Tongue (tissue), 2 donors: ENCODE data around the gene PBX3. TPM values are rescaled to one million over a fixed set of nuclear protein-coding genes. Genes with fewer than 3 reads are reported as not detected.
"Not testable (repeated sequence)": the region's sequence is repeated elsewhere in the genome, so short reads cannot be mapped to it uniquely, and the experiment has no call there.

Source experiments
- DNase-seq: peaks from one replicate; pipeline ENCODE4 v3.0.0-alpha.2; 2015
- total RNA-seq: library from RNA; depleted of rRNA; stranded (reverse); fragments of >200 nt; gene quantifications from one replicate; pipeline ENCODE4 v1.2.3, GENCODE V29; 2014

The PBX3 gene
- total RNA-seq, 1 donor from 2014 or later = 33.1 TPM

- not testable (repeated sequence) for DNase-seq
Measured at GRCh38 chr9:125778538-125779219, 31.5 kb downstream of the PBX3 start.

DNA sequence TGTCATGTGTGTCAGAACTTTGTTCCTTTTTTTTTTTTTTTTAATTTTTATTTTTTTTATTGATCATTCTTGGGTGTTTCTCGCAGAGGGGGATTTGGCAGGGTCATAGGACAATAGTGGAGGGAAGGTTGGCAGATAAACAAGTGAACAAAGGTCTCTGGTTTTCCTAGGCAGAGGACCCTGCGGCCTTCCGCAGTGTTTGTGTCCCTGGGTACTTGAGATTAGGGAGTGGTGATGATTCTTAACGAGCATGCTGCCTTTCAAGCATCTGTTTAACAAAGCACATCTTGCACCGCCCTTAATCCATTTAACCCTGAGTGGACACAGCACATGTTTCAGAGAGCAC lies 32.0 kb downstream of the PBX3 start:
- not testable (repeated sequence) for DNase-seq

DNA sequence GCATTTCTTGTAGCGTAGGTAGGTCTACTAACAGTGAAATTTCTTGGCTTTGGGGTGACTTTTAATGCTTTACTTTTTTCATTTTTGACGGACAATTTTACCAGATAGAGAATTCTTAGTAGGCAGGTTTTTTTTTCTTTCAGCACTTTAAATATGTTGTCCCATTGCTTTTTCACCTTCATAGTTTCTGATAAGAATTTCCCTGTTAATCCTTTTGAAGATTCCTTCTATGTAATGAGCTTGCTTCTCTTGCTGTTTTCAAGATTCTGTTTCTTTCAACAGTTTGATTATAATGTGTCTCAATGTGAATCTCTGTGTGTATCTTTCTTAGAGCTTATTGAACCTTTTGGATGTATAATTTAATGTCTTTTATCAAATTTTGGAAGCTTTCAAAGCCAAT lies 35.5 kb downstream of the PBX3 start:
- DNase-seq = no peak

DNA sequence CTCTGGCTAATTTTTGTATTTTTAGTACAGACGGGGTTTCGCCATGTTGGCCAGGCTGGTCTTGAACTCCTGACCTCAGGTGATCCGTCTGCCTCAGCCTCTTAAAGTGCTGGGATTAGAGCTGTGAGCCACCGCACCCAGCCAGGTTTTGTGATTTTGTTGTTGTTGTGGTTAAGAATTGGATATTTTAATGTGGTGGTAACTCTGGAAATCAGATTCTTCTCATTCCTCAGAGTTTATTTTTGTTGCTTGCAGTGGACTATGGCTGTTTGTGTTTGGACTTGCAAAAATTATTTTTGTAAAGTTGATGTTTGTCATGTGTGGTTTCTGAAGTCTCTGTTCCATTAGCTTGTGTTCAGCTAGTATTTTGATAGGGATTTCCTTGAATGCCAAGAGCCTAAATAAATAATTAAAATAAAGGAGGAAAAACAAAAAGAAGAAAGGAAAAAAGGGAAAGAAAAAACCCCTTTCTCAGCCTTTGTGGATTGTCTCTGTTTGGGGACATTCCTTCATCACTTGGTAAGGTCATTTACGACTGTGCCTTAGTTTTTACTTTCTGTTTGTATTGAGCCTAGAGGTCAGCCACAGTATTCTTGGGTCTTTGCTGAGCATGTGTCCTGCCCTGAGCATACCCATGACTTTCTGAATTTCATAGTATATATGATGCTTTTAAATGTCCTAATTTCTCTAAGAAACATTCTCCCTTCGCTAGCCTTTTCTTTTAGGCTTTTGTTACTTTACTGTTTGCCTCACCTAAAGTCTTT lies 37.3 kb downstream of the PBX3 start:
- no peak for DNase-seq

GRCh38 chr9:125785248-125785751 lies 38.1 kb downstream of the PBX3 start:
- DNase-seq = no peak

- DNase-seq = no peak
Measured at GRCh38 chr9:125787715-125788114, 40.5 kb downstream of the PBX3 start.

- no peak for DNase-seq
Measured at GRCh38 chr9:125789196-125789595, 42.0 kb downstream of the PBX3 start.

DNA sequence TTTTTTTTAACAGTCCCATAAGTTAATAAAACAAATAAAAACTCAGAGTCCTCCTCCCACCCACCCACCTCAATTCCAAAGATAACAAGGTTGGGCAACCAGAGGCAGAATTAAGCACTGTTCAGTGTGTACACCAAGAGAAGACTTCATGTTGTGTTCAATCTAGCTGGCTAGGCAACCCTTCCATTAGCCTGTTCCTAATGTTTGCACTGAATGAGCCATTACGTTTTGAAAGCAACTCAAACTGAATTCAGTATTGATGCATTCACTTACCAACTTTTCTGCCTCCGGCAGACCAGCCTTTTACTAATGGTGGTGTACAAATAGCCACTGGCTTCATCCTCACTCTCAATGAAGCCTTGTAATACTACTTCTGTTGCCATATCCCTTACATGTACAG lies 47.5 kb downstream of the PBX3 start:
- DNase-seq = no peak

DNA sequence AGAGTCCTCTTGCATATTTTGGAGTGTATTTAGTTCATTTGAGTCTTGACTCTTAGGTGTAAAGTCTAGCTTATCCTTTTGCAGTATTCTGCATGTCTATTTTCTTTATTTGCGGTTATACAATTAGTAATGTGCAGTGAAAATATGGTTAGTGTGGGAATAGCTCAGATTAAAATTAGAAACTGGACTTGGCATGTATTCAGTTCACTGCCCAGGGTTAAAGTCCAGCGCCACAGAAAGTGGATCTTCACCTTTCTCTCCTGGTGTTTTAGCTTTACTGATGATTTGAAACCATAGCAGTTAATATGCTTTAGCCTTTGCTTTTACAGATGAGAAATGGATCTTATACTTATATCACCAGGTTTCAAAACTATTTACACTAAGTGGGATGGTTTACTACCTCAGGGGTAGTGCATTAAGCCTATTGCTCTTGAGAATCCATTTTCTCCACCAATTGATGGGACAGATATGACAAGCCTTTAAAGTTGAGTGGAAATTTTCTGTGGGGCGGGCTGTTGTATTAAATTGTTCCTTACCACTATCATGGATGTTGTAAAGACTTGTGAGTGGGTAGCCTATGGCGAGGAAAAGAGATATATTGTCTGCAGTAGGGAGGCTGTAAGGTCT lies 48.9 kb downstream of the PBX3 start:
- no peak for DNase-seq

- DNase-seq = no peak
Measured at GRCh38 chr9:125797930-125798329, 50.8 kb downstream of the PBX3 start.

DNA sequence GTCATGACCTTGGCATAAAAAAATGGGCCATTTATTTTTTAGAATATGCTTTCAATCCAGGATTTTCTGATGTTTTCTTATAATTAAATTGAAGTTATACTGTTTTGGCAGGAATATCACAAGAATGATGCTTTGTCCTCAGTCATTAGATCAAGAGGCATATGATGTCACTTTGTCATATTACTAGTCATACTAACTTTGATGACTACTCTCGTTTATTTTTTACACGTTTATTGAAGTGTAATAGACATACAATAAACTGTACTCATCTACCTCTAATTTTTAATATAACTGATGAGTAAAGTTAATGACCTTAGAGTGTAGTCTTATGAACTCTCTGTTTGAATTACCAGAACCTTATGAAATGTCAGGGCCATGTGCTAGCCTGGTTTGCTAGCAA lies 56.4 kb downstream of the PBX3 start:
- no peak for DNase-seq

DNA sequence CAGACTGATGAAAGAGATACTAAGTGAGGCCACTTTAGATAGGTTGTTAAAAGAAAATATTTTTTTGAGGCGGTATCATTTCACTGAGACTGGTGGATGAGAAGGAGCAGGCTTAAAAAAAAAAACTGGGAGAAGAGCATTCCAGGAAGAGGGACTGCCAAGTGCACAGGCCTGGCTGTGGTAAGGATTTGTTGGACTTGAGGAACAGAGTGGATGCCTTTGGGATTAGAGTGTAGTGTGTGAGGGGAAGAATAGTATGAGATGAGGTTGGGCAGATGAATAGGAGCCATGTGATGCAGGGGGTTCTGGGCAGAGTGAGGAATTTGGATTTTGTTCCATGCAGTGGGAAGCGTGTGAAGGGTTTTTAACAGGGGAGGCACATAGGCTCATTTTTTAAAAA lies 57.9 kb downstream of the PBX3 start:
- no peak for DNase-seq

GRCh38 chr9:125805586-125805985 lies 58.4 kb downstream of the PBX3 start:
- DNase-seq = no peak

GRCh38 chr9:125807079-125807478 lies 59.9 kb downstream of the PBX3 start:
- DNase-seq = no peak

DNA sequence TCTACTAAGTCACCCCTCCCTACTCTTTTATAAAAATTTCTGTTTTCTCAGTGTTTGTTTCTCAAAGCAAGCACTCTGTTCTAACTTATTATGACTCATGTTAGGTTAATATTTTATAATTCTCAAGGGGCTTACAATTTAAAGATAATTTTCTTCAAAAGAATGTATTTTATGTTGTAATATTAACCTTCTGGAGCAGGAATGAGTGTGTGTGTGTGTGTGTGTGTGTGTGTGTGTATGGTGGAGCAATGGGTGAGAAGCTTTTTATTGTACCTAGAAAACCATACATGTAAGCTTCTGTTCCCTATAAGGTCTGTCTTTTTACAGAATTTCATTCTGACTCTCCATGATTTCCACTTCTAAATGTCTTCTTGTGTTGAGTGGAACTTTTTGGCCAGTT lies 63.0 kb downstream of the PBX3 start:
- DNase-seq = no peak

DNA sequence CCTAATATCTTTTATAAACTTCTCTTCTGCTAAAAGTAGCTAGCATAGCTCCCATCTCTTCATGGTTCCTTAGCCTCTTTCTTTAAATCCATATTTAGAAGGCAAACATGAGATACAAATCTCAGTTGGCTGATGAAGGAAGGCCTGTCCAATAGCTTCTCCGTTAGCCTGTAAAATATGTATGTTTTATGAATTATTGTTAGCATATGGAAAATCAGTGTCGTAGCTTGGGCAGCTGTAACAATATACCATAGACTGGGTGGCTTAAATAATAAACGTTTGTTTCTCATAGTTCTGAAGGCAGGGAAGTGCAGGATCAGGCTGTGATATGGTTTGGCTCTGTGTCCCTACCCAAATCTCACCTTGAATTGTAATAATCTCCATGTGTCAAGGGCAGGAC lies 63.8 kb downstream of the PBX3 start:
- no peak for DNase-seq

DNA sequence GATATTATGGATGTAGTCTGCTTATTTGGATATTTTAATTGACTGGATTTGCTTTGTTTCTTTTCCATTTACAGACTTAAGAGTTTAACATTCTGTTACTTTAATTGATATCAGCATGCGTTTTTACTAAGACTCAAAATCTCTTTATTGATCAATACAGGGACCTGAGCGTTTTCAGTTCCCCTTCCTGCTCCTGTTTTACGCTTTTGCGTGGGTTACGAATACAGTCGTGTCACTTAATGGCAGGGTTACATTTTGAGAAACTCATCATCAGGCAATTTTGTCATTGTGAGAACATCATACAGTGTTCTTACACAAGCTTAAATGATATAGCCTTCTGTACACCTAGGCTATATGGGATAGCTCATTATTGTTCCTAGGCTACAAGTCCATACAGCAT lies 65.2 kb downstream of the PBX3 start:
- no peak for DNase-seq

GRCh38 chr9:125815568-125815967 lies 68.4 kb downstream of the PBX3 start:
- DNase-seq = no peak

- DNase-seq = no peak
Measured at GRCh38 chr9:125816321-125816720, 69.1 kb downstream of the PBX3 start.

DNA sequence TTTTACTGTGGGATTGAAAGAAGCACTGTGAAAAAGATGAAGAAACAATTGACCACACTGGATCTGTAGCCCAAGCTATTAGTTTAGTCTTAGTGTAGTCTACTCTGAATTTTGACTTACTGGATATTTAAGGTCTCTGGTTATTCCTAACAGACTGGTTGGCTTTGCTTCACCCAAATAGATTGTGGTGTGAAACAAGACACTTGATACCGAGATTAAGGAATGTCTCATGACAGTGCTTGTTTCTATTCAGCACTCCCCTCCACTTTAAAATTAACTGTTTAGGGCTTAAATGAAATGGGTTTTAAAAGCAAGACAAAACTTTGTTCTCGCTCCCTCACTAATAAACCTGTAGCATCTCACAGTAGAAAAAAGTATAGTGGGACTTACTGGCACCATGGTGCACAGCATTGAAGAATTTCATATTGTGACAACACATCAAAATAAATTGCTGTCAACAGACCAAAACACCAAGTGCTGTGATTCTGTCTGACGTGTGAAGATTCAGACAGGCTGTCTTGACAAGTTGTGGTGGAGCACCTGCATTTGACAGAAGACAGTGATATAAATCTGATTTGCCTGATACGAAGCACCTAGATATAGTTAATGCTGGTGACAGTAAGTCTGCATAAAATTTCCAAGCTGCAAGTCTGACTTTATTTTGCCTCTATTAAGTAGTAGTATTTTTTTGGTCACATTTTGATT lies 73.1 kb downstream of the PBX3 start:
- no peak for DNase-seq

DNA sequence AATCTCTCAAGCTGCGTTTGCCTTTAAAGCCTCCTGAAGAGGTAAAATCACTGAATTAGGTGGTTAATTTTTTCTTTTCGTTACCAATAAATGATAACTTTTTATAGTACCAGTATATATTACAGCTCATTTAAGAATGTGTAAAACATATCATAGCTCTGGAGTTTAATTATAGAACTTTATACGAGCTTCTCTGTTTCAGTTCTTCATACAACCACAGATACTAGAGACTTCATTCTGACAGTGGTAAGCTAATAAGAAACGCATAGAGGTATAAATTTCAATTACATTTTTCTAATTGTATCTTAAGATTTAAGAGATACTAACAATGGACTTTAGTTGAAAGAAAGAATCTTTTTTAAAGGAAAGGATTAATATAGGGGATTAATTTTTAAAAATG lies 73.9 kb downstream of the PBX3 start:
- DNase-seq = no peak

- peak; percentile 27 for DNase-seq
Measured at GRCh38 chr9:125822160-125822559, 75.0 kb downstream of the PBX3 start.

DNA sequence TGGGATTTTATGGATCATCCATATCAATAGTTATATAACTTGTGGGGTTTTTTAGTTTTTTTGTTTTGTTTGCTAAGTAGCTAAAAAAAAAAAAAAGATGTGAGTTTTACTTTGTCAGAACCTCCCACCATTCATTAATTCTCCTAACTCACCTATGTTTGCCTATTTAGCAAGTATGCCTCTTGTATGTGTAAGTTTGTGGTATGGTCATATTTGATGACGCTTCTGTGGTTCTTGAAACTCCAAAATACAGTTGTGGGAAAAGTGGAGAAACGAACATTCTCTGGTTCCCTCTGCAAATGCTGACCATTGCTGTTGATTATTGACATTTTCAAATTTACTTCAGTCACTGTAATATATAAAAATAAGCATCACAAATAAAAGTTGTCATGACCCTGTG lies 75.7 kb downstream of the PBX3 start:
- DNase-seq = no peak
